ENCODE data around the gene NFIX.

NFIX gene

DNA sequence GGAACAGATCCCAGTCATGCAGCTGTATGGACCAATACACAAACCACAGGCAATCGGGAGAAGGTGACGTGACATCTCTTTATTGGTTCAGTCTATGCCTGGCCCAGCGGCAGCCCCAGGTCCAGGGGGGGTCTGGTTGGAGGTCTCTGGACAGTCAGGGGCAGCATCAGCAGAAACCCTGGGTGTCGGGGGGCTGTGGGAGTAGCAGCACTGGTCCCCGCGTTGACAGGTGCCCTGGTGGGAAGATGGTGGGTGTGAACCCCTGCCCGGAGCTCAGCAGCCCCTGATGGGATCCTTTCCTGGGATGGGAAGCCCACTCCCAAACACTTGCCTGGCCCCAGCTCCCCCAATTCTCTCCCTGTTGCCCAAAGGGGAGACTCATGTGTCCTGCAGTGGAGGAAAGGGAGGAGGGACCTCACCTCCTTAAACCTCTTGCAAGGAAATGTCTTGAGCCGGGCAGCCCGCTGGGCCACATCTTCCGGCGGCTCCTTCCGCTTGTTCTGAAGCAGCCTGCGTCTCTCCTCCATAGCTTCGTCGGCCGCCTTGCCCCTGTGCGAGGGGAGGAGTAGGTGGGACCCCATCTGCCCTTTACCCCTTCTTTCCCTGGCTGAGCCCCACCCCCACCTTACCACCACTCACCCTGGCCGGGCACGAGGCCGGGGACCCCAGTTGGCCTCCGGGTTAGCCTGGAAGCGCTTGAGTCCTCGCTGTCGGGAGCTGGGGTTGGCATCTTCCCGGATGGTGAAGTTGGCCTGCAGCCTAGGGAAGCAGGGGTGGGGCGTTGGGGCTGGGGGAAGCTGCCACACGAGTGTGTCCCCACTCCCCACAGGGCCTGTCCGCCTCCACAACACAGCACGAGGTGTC lies 109.8 kb downstream of the NFIX start:
- DNase-seq (ENCODE audit: low spot score) = no peak

DNA sequence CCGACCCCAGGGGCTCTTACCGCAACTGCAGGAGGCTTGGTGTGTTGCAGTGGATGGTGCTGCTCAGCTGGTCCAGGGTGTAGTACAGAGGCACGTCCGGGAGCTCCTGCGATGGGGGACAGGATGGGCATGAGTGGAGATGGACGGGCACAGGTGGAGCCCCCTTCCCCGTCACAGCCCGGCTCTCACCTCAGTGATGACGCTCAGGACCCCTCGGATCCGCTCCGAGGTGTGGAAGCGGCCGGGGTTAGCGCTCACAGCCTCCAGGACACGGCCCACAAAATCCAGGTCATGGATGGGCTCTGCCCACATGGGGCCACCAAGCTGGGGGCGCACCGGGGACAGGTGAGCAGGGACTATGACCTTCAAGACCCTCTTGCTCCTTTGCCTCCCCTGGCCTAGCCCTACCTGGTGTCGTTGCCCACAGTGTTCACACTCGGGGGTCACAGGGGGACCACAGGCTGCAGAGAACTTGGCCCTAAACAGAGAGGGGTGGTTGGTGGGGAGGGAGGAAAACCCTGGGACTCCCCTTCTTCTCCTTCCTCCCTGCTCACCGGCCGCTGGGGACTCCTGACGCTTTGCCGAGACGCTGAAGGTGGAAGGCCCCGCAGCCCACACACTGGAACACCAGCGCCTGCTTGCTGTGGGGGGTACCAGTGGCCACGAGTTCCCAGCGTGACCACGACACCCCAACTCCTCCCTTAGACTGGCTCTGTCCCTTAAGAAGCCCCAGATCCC lies 114.3 kb downstream of the NFIX start:
- no peak for DNase-seq (ENCODE audit: low spot score)

DNA sequence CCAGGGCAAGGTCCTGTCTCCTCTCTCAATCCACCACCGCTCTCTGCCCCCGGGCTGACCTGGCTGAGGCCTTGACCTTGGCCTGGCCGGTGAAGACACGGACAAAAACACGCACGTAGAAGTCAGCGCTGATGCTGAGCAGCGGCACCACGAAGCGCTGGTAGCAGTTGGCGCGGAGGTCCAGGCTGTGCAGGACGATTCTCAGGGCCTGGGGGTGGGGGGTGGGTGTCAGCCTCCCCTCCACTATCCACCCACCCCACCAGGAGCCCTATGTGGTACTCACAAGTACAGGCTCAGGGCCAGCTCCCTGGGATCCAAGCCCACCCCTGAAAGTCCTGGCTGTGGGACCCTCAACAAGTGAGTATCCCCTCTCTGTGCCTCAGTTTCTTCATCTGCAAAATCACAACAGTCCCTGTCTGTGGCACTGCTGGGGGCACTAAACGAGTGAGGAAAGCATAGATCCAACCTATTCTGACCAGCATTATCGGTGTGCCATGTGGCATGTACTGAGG lies 114.9 kb downstream of the NFIX start:
- DNase-seq (ENCODE audit: low spot score) = no peak

DNA sequence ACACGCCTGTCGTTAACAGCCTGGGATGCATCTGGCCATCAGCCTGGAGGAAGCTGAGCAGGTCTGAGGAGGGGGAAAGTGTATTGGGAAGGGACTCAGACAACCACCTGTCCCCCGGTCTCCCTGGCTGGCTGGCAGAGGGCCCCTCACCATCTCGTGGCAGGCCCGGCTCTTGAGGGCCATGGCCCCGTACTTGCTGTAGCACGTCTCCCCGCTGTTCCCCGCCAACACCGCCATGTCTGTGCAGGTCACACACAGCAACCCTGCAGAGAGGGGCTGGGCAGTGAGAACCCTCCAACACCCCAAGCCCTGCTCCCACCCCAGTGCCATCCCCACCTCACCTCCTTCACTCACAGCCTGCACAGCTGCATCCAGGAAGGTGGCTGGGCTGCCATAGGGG lies 117.3 kb downstream of the NFIX start:
- no peak for DNase-seq (ENCODE audit: low spot score)

DNA sequence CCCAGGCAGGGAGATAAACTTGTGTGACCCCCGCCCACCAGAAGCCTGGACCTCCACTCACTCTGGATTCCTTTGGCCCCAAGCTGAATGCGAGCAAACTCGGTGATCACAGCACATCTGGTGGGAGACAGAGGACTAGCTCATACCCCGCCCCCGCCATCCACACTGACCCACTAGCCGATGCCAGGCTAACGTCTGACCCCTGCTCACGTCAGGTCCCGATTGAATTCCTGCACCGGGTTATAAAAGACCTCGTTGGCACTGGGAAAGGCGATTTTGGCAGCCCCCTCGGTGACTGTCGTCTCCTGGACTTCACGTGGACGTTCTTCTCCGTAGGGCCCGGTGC lies 120.6 kb downstream of the NFIX start:
- no peak for DNase-seq (ENCODE audit: low spot score)

DNA sequence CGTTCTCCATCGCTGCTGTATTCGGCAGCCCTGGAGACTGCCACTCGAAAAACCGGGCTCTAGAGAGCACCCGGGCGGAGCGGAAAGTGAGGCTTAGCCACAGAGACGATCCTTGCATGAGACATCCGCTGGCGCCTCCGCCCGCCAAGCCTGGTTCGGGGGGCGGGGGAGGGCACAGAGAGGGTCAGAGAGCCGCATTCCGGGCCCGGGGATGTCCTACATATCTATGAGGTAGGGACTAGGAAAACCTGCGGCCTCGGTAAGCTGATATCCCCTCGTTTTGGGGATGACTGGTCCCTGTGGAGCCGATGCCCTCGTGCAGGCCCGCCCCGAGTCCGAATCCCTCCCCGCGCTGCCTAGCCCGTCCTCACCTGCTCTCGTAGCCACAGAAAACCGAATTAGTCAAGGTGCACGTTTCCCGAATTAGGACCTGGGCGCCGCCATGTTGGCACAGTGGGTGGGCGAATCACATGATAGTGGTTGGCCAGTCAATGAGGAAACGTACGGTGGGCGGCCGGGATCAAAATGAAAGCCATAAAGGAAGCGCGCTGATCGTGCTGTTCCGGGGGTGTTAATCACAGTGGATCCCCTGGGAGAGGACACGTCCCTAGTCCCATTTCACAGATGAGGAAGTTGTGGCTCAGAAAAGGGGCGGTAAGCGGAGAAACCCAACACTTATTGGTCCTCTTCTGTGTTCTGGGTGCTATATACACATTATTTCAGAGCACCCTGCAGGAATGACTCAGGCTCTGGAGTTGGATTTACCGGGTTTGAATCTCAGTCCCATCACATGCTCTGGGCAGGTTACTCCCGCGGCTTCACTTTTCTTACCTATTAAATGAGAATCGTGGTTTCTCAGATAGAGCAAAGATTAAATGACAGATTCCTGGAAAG lies 121.3 kb downstream of the NFIX start, which contains the start of gene TRMT1:
TSS of gene TRMT1 (minus strand) at position 459 of the 894 bp plus-strand sequence. CDS start at position 118, 341 bp downstream.
- peak; percentile 93 for DNase-seq (ENCODE audit: low spot score)

DNA sequence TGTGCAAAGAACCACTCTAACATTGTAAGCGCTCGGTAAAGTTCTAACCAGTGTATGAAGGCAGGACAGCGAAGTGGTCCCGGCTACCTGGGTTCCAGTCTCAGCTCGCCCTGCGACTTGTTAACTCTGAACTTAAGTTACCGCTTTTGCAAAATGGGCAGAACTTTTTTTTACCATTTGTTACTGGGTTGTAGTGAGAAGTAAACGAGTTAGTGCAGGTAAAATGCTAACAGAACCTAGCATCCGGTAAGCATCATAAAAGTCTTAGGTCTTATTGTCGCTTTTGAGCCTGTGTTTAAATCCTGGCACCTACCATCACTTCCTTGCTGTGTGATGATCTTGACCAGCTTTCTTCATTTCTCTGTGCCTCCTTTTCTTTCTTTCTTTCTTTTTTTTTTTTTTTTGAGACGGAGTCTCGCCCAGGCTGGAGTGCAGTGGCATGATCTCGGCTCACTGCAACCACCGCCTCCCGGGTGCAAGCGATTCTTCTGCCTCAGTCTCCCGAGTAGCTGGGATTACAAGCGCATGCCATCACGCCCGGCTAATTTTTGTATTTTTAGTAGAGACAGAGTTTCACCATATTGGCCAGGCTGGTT lies 122.0 kb downstream of the NFIX start:
- no peak for DNase-seq (ENCODE audit: low spot score)

DNA sequence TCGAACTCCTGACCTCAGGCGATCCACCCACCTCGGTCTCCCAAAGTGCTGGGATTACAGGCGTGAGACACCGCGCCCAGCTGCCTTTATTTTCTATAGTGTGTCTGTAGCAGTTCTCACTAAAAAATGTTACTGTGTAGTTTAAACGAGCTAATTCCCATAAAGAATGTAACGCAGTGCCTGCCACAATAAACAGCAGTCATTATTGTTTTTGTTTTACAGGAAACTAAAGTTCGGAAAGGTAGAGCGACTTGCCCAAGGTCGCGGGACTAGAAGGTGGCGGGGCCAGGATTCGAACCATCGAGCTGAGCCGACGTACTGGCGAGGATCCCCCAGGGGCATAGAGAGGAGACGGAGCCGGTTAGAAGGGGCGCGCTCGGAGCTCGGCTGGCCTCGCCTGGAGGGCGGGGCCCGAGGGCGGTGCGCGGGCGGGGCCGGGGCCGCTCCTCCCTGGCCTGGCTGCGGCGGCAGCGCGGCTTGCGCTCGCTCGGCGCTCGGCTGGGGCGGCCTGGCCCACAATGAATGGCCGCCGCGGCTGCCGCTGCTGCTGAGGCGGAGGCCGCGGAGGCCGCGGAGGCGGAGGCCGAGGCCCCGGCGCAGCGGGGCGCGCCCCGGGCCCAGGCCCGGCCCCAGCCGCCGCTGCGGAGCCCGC lies 122.6 kb downstream of the NFIX start, which contains the start of gene NACC1:
TSS of gene NACC1 (plus strand) at position 493 of the 652 bp plus-strand sequence. CDS start 16,944 bp downstream, outside the sequence.
- DNase-seq (ENCODE audit: low spot score) = peak; percentile 97

DNA sequence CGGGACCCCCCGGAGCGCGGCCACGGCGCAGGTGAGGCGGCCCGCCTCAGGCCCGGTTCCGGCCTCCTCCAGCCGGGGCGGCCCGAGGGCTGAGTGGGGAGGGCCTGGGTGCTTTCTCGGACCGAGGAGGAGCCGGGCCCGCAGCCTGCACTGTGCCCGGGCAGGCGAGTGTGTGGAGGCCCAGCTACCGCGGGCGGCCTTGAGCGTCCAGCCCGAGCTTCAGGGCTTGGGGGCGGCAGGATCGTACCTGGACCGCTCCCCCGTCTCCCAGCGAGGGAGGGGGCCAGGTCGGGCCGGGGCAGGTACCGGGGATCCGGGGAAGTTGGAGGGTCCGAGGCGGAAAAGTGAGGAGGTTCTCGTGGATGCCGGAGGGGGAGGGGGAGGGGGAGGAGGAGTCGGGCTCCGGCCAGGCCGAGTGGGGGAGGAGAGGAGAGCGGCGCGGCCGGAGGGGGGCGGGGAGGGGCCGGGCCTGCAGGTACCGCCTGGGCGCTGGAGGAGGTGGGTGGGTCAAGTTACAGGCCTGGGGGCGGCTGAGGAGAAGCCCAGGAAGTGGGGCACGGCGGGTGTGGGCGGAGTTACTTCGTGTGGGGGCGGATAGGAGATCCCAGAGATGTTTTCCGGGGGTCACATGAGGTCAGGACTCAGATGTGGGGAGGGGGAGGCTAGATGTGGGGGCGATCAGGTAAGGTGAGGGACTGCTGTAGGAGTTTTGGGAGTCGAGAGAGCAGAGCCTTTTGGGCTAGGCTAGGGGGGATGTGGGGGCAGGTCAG lies 123.3 kb downstream of the NFIX start:
- DNase-seq (ENCODE audit: low spot score) = peak; percentile 62

DNA sequence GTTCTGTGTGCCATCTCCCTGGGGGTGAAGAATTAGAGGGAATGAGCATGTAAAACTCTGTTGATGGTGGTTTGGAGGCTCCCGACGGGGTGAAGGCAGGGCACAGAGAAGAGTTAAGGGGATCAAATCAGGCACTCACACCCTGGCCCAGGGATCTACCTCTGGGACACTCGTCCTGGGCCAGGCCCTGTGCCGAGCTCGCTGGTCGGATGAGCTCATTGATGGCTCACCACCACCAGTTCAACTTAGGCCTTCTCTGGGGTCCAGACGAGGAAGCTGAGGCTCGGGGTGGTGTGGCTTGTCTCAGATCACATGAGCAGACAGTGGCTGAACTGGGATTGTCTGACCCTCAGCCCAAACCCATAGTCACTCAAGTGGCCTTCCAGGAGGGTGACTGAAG lies 124.4 kb downstream of the NFIX start:
- no peak for DNase-seq (ENCODE audit: low spot score)

DNA sequence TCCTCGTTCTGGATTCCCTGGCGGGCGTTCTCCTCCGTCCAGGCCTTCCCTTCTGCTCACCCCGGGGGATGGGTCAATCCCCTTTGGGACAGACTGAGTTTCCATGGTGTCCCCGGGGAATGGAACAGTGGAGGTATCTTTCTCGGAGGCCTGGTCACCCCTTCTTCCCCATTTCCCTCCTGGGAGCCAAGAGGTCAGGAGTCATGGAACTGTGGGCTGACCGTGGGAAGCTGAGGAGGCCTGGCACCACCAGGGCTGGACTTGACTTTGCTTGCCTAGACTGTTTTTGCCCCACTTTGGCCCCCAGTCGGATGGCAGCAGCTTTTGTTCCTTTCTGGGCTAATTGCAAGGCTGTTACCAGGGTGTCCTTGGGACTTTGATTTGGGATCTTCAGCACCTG lies 124.8 kb downstream of the NFIX start:
- no peak for DNase-seq (ENCODE audit: low spot score)

DNA sequence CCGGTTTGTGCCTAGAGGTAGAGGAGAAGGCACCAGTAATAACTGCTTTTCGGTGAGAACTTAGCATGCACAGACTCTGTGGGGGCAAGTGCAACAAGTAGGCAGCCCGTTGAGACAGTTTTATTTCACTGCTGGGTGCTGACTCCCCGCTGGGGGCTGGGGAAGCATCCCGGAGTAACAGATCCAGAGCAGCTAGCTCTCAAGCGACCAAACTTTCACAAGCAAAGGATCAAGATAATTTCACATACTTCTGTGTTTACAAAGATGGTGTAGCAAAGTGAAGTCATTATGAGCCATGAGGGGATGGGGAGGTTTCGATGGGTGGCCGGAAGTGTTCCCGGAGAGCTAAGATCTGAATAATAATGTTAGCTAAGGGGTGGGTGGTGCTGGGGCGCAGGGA lies 125.5 kb downstream of the NFIX start:
- DNase-seq (ENCODE audit: low spot score) = no peak

DNA sequence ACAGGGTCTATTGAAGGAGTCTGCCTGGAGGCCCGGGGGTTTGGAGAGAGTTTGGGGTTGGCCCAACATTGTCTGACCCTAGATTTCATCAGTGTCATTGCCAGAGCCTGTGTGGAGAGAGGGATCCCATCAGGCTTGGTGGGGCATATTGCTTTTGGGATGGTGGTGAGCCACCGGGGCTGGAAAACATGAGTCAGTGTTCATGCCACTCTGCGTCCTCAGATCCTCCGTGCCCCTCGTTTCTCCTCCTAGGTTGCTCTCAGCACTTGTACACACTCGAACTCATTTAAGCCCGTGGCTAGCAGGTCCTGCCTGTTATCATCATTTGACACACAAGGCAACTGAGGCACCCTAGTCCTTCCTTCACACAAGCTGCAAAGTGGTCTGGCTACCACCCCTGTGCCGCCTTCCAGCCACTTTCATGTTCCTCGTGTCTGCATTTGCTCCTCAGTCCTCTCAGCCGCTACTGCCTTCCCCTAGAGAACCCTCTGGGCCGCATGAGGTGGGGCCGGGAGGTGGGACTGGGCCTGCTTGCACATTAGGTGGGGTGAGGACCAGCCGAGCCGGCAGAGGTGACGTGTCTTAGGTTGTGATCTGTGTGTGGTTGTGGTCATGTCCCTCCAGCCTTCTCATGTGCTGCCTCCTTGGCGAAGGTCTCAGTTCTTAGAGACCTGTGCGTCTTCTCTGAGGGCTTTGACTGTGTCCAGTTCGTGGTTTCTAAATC lies 126.4 kb downstream of the NFIX start:
- DNase-seq (ENCODE audit: low spot score) = no peak

DNA sequence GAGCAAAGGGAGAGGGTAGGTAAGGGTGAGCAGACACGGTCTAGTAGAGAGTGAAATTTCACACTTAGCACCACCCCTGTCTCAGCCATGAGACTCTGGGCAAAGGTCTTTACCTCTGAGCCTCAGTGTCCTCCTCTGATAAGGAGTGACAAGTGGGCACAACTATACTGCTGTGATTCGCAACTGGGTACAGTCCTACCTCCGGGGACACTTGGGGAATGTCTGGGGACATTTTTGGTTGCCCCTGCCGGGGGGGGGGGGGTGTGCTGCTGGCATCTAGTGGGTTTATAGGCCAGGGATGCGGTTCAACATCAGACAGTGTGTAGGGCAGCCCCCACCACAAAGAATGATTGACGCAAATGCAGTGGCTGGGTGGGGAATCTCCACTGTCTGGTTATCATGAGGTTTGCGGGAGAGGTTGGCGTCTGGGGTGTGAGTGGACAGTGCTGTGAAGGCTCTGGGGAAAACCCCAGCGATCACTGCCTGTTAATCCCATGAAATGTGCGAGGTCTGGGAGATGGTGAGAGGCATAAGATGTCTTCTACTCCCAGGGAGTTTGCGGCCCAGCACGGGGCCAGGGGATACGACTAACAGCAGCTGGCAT lies 127.1 kb downstream of the NFIX start:
- no peak for DNase-seq (ENCODE audit: low spot score)

DNA sequence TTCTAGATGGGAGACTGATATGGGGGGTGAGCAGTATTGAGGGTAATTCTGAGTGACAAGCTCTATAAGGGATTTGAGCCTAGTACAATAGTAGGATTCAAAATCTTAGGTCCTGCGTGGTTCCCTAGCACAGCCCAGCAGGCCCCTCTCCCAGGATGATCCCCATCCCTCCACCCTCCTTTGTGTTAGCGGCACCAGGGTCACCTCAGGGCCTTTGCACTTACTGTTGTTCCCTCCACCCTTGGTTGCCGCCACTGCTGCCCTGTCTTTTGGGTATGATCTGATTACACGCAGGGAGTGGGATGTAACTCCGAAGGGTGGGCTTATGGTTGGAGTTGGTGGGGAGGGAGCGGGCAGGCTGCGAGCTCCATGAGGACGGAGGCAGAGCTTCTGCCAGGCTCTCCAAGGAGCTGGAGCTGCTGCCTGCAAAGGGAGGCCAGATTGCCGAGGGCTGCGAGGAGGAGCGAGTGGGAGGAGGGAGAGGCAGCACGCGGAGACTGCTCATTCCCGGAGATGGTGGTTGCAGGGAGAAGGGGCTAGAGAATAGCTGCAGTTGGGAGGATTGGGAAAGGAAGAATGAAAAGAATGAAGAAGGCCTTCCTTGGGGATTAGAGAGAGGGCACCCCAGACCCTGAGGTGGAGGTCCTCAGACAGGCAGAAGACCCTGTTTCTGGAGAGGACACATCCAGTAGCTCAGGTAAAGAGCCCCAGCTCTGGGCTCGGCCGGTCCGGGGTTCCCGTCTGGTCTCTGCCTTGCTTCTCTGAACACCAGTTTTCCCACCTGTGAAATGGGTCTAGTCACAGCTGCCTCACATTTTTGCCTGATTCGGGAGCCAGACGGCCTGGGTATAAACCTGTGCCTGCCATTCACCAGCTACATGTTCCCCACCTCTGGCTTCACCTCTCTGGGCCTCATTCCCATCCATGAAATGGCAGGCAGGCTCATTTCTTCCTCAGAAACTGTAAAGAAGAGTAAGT lies 128.0 kb downstream of the NFIX start:
- DNase-seq (ENCODE audit: low spot score) = no peak

DNA sequence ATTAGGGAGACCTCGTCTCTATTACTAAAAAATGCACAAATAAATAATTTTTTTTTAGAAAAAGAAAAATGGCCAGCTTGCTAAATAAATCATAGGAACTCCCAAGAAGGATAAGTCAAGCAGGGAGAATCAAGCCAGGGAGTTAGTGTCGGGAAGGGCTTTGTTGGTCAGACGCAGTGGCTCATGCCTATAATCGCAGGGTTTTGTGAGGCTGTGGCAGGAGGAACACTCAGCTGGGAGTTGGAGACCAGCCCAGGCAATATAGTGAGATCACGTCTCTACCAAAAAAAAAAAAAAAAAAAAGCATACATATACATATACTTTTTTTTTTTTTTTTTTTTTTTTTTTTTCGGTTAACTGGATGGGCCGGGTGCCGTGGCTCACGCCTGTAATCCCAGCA lies 131.8 kb downstream of the NFIX start:
- DNase-seq (ENCODE audit: low spot score) = no peak

DNA sequence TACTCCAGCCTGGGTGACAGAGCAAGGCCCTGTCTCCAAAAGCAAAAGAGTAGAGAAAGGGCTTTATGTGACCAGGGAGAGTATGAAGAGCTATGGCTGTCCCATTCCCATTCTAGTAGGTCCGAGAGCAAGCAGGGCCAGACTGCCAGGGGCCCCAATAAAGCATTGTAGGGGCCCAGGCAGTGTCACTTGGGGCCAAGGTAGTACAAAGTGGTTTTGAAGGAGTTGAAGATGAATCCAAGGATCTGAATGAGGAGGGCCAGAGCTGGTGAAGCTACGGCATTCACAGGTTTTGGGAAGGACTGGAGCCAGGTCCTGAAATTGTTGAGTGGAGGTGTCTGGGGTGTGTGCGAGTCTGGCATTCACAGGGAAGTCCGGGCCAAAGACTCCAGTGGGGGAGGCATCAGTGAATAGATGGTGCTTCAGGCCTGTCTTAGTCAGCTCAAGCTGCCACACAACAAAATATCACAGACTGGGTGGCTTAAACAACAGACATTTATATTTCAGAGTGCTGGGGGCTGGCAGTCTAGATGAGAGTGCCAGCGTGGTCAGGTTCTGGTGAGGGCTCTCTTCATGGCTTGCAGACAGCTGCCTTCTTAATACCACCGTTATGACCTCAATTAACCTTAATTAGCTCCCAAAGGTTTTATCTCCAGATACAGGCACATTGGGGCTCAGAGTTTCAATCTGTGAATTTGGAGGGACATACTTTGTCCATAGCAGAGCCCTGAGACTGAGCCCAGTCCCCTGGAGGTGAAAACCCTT lies 132.7 kb downstream of the NFIX start:
- no peak for DNase-seq (ENCODE audit: low spot score)

Data from germinal center (tissue), 1 donor.